H1 (cell line): Measurements from ENCODE around the gene ULK2. TPM values are rescaled to one million over a fixed set of nuclear protein-coding genes. Genes with fewer than 3 reads are reported as not detected.

Source experiments
- CTCF ChIA-PET: fragments of 300-600 bp; sonication (Branson Sonifier 250); formaldehyde crosslinking; loops from one replicate; lab custom pipeline; 2021; ENCODE audit not compliant: partially characterized antibody; lab: Charles Lee
- POLR2A ChIA-PET: fragments of 300-600 bp; sonication (Branson Sonifier 250); formaldehyde crosslinking; loops from one replicate; lab custom pipeline; 2021; ENCODE audit warnings: inconsistent platforms; ENCODE audit not compliant: partially characterized antibody; lab: Charles Lee
- DNase-seq, 2 experiments: peaks; one replicate each; pipeline versions ENCODE4 v3.0.0 to v3.0.0-alpha.2; 2010 to 2022; ENCODE audit warnings: low spot score in 2 of 2, low read depth in 1 of 2, mixed read lengths in 1 of 2
- FAIRE-seq: peaks from 2 replicates; lab custom pipeline; 2011; peaks lifted over from hg19 to GRCh38; lab: Jason Lieb, UNC
- H2AFZ ChIP-seq: 2 replicates; pipeline ENCODE4 v1.8.1; 2012; ENCODE audit warnings: low read length, inconsistent platforms
- H2AK5ac ChIP-seq: 2 replicates; pipeline ENCODE4 v1.6.1; 2013; ENCODE audit warnings: low read depth, low read length
- H2BK120ac ChIP-seq: replicated peaks from 2 replicates; pipeline ENCODE3; 2013; ENCODE audit warnings: low read depth, low read length, inconsistent platforms
- H2BK12ac ChIP-seq: 2 replicates; pipeline ENCODE4 v1.6.1; 2013; ENCODE audit warnings: low read depth, low read length
- H2BK15ac ChIP-seq: 2 replicates; pipeline ENCODE4 v1.6.1; 2013; ENCODE audit warnings: low read length
- H2BK20ac ChIP-seq: 2 replicates; pipeline ENCODE4 v1.6.1; 2013; ENCODE audit warnings: low read length
- H2BK5ac ChIP-seq: 2 replicates; pipeline ENCODE4 v1.6.1; 2013; ENCODE audit warnings: low read depth, low read length
- H3K14ac ChIP-seq: 2 replicates; pipeline ENCODE4 v1.6.1; 2013; ENCODE audit warnings: inconsistent platforms; ENCODE audit not compliant: insufficient read length
- H3K18ac ChIP-seq: 2 replicates; pipeline ENCODE4 v1.6.1; 2013; ENCODE audit warnings: low read length; ENCODE audit errors: extremely low read depth
- H3K23ac ChIP-seq: 2 replicates; pipeline ENCODE4 v1.6.1; 2013; ENCODE audit warnings: inconsistent platforms; ENCODE audit not compliant: insufficient read length
- H3K23me2 ChIP-seq: 2 replicates; pipeline ENCODE4 v1.6.1; 2013; ENCODE audit warnings: low read depth, low read length
- H3K27ac ChIP-seq: 2 replicates; pipeline ENCODE4 v1.6.1; 2011; ENCODE audit warnings: low read depth, low read length, inconsistent platforms
- H3K27me3 ChIP-seq, 4 experiments: replicated peaks in 1 of 4; 1 replicate in 1 of 4; 2 replicates in 3 of 4; pipeline versions ENCODE4 v1.6.1 to v1.8.1; 2011 to 2013; ENCODE audit warnings: low read length in 3 of 4, mild to moderate bottlenecking in 3 of 4, inconsistent platforms in 2 of 4, mixed read lengths in 2 of 4, moderate library complexity in 1 of 4; ENCODE audit not compliant: control insufficient read depth in 3 of 4, insufficient read depth in 3 of 4; ENCODE audit errors: extremely low read depth in 1 of 4
- H3K36me3 ChIP-seq, 4 experiments: 2 replicates each; pipeline versions ENCODE4 v1.6.1 to v1.8.1; 2011 to 2013; ENCODE audit warnings: mild to moderate bottlenecking in 4 of 4, low read length in 3 of 4, moderate library complexity in 2 of 4, control low read depth in 1 of 4, inconsistent platforms in 1 of 4; ENCODE audit not compliant: insufficient read depth in 4 of 4, control insufficient read depth in 2 of 4
- H3K4ac ChIP-seq: replicated peaks from 2 replicates; pipeline ENCODE3; 2013; ENCODE audit warnings: low read length, low read depth, mixed read lengths, inconsistent platforms; ENCODE audit not compliant: insufficient read length
- H3K4me1 ChIP-seq, 4 experiments: replicated peaks in 1 of 4; 1 replicate in 1 of 4; 2 replicates in 3 of 4; pipeline versions ENCODE4 v1.6.1 to v1.8.1; 2011 to 2013; ENCODE audit warnings: low read length in 3 of 4, inconsistent platforms in 2 of 4, mixed read lengths in 1 of 4; ENCODE audit not compliant: insufficient read depth in 4 of 4, control insufficient read depth in 3 of 4
- H3K4me2 ChIP-seq, 2 experiments: 2 replicates each; pipeline versions ENCODE4 v1.6.1 to v1.8.1; 2011 to 2013; ENCODE audit warnings: low read depth in 2 of 2, low read length in 2 of 2, control low read depth in 1 of 2, inconsistent platforms in 1 of 2, mild to moderate bottlenecking in 1 of 2; ENCODE audit not compliant: insufficient read depth in 1 of 2
- H3K4me3 ChIP-seq, 4 experiments: fragments of 200-600, 300-600 bp in 1 of 4; sonication (generic), shearing (Covaris generic), sonication (Bioruptor Twin) in 1 of 4; 2 replicates each; pipeline versions ENCODE4 v1.5.1 to v1.8.1; 2011 to 2016; ENCODE audit warnings: low read length in 4 of 4, low read depth in 3 of 4, control low read depth in 2 of 4, inconsistent platforms in 2 of 4, mild to moderate bottlenecking in 2 of 4, mixed read lengths in 1 of 4, moderate library complexity in 1 of 4; ENCODE audit not compliant: insufficient read depth in 2 of 4; ENCODE audit errors: extremely low read depth in 1 of 4
- H3K56ac ChIP-seq: replicated peaks from 2 replicates; pipeline ENCODE3; 2013; ENCODE audit warnings: low read depth, mild to moderate bottlenecking, mixed read lengths, low read length, inconsistent platforms; ENCODE audit not compliant: insufficient read length
- H3K79me1 ChIP-seq: 2 replicates; pipeline ENCODE4 v1.6.1; 2013; ENCODE audit warnings: low read depth, low read length, control low read depth
- H3K79me2 ChIP-seq, 2 experiments: 2 replicates each; pipeline versions ENCODE4 v1.6.1 to v1.8.1; 2012 to 2013; ENCODE audit warnings: low read length in 2 of 2, mild to moderate bottlenecking in 2 of 2, inconsistent platforms in 1 of 2; ENCODE audit not compliant: insufficient read depth in 2 of 2, control insufficient read depth in 1 of 2
- H3K9ac ChIP-seq, 4 experiments: replicated peaks in 1 of 4; 1 replicate in 1 of 4; 2 replicates in 3 of 4; pipeline versions ENCODE4 v1.6.1 to v1.8.1; 2011 to 2013; ENCODE audit warnings: low read depth in 3 of 4, low read length in 3 of 4, control low read depth in 2 of 4, mild to moderate bottlenecking in 2 of 4, moderate library complexity in 2 of 4, inconsistent platforms in 1 of 4; ENCODE audit errors: extremely low read depth in 1 of 4
- H3K9me3 ChIP-seq, 2 experiments: 2 replicates each; pipeline versions ENCODE4 v1.6.1 to v1.8.1; 2012 to 2013; ENCODE audit warnings: mild to moderate bottlenecking in 2 of 2, moderate library complexity in 2 of 2, control low read depth in 1 of 2, inconsistent platforms in 1 of 2, low read depth in 1 of 2, low read length in 1 of 2, mixed read lengths in 1 of 2; ENCODE audit not compliant: insufficient read depth in 2 of 2
- H4K20me1 ChIP-seq, 2 experiments: replicated peaks in 1 of 2; 2 replicates each; pipeline versions ENCODE3 to v1.8.1; 2011 to 2013; ENCODE audit warnings: inconsistent platforms in 2 of 2, low read length in 2 of 2, mild to moderate bottlenecking in 1 of 2; ENCODE audit not compliant: insufficient read depth in 2 of 2, control insufficient read depth in 1 of 2
- H4K5ac ChIP-seq: 2 replicates; pipeline ENCODE4 v1.6.1; 2013; ENCODE audit warnings: low read length, low read depth, mixed read lengths, inconsistent platforms; ENCODE audit not compliant: insufficient read length
- H4K8ac ChIP-seq: 2 replicates; pipeline ENCODE4 v1.8.0; 2013; ENCODE audit warnings: mild to moderate bottlenecking, moderate library complexity, low read length, inconsistent platforms; ENCODE audit not compliant: insufficient read depth; ENCODE audit errors: extremely low read depth
- H4K91ac ChIP-seq: replicated peaks from 2 replicates; pipeline ENCODE3; 2013; ENCODE audit warnings: low read length, mixed read lengths, inconsistent platforms; ENCODE audit not compliant: insufficient read length
- ASH2L ChIP-seq: fragments of 200-600, 300-600 bp; sonication (generic); IDR thresholded peaks from one replicate; pipeline ENCODE4 v1.7.1; 2017; ENCODE audit warnings: low read length
- EZH2 ChIP-seq: fragments of 200-600 bp; sonication (generic); IDR thresholded peaks from 2 replicates; pipeline ENCODE4 v1.7.1; 2012; ENCODE audit warnings: low read depth, mild to moderate bottlenecking, moderate library complexity, low read length, inconsistent platforms; ENCODE audit not compliant: severe bottlenecking
- FOSL1 ChIP-seq: IDR thresholded peaks from 2 replicates; pipeline ENCODE4 v1.6.1; 2011; ENCODE audit warnings: mild to moderate bottlenecking, low read depth, low read length, moderate library complexity; ENCODE audit not compliant: insufficient read depth
- SIRT6 ChIP-seq: IDR thresholded peaks from one replicate; pipeline ENCODE4 v1.7.1; 2012; ENCODE audit warnings: low read length, inconsistent platforms
- TCF12 ChIP-seq: IDR thresholded peaks from 2 replicates; pipeline ENCODE4 v1.6.1; 2011; ENCODE audit warnings: low read depth, mild to moderate bottlenecking, low read length
- WGBS, 2 experiments: shearing (Covaris generic) in 1 of 2; methylation state at CpG; one replicate each; pipeline versions ENCODE4 v1.1.6 to v1.1.7; 2013 to 2015; ENCODE audit warnings: low lambda C conversion rate in 2 of 2, mixed read lengths in 2 of 2, inconsistent platforms in 1 of 2, low coverage in 1 of 2, missing lambda C conversion rate in 1 of 2; ENCODE audit not compliant: insufficient replicate concordance in 2 of 2, insufficient coverage in 1 of 2, insufficient read length in 1 of 2; ENCODE audit errors: extremely low coverage in 1 of 2, missing lambda C conversion rate in 1 of 2; 5-methylcytosine and 5-hydroxymethylcytosine counted together
- polyA plus RNA-seq, 7 experiments: library from polyadenylated mRNA; depleted of rRNA in 3 of 7; stranded (reverse) in 5 of 7; unstranded in 2 of 7; fragments of >200 nt in 5 of 7; fragments of 200-250 nt in 2 of 7; gene quantifications; 1 replicate in 5 of 7; 2 replicates in 1 of 7; 4 replicates in 1 of 7; pipeline versions ENCODE4 v1.2.1 to v1.2.3, GENCODE V29; 2011 to 2013; ENCODE audit warnings: missing spikeins in 2 of 7, mixed read lengths in 2 of 7
- total RNA-seq: library from RNA; stranded (reverse); fragmentation: NEBNext Ultra II Directional; extraction: Animal tissue kit (Norgen Biotek cat#: 25700); gene quantifications from 2 replicates; pipeline ENCODE4 v1.2.1, GENCODE V29; 2021
- TF ChIP-seq, protein P1 (sequence below): IDR thresholded peaks from 2 replicates; pipeline ENCODE4 v1.6.1; 2011; ENCODE audit warnings: low read length, improper control_type of control experiment
- TF ChIP-seq, protein P2 (sequence below): IDR thresholded peaks from 2 replicates; pipeline ENCODE4 v1.6.1; 2012; ENCODE audit warnings: inconsistent platforms

The ULK2 gene
- total and polyA plus RNA-seq, 2 of the 8 experiments (the other 6 are each of a cell fraction or from before 2014, with no cell fraction given), result 5.3 to 9.8 TPM

GRCh38 chr17:19787733-19788357 lies 79.9 kb downstream of the ULK2 start:
- CTCF ChIA-PET, result interaction anchor here (1.6 kb wide), 1 partner anchor 25 kb away, joined by 5 read pairs; no protein-coding TSS in a partner anchor
- POLR2A ChIA-PET, result no interaction called here

More at GRCh38 chr17:19787733-19788357, 79.9 kb downstream of the ULK2 start:
- Histone ChIP-seq H2AK5ac (no peak overlapping the region), H3K36me3 (no peaks in the 10 kb centered on the region), H3K27ac (no peak overlapping the region), H2AFZ (no peak overlapping the region), H2BK5ac (no peak overlapping the region), H3K56ac (no peak overlapping the region), H4K5ac (no peak overlapping the region), H3K18ac (no peak overlapping the region), H3K23ac (no peak overlapping the region), H3K4me2 (no peak overlapping the region), H3K9ac (no peak overlapping the region), H3K27me3 (no peaks in the 10 kb centered on the region), H2BK120ac (no peak overlapping the region), H2BK15ac (no peak overlapping the region), H3K79me1 (no peaks in the 10 kb centered on the region), H4K20me1 (no peaks in the 10 kb centered on the region), H4K8ac (no peak overlapping the region), H2BK20ac (no peak overlapping the region), H2BK12ac (no peak overlapping the region), H4K91ac (no peak overlapping the region), H3K14ac (no peak overlapping the region), H3K9me3 (no peaks in the 10 kb centered on the region), H3K23me2 (no peaks in the 10 kb centered on the region), H3K79me2 (no peaks in the 10 kb centered on the region), H3K4me3 (no peak overlapping the region), H3K4ac (no peak overlapping the region), H3K4me1 (no peaks in the 10 kb centered on the region)
- FAIRE-seq (no peak), DNase-seq (no peak)
- 89% methylated on average over 7 of the region's 7 CpGs; no CpG with 5 or more reads in 1 of the 2 experiments for WGBS, 2 experiments
- no peak for TF ChIP-seq FOSL1
- no peak for TF ChIP-seq TCF12
- TF ChIP-seq, protein P1, sequence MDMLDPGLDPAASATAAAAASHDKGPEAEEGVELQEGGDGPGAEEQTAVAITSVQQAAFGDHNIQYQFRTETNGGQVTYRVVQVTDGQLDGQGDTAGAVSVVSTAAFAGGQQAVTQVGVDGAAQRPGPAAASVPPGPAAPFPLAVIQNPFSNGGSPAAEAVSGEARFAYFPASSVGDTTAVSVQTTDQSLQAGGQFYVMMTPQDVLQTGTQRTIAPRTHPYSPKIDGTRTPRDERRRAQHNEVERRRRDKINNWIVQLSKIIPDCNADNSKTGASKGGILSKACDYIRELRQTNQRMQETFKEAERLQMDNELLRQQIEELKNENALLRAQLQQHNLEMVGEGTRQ, result no peak
- no peak for TF ChIP-seq ASH2L
- TF ChIP-seq, protein P2, sequence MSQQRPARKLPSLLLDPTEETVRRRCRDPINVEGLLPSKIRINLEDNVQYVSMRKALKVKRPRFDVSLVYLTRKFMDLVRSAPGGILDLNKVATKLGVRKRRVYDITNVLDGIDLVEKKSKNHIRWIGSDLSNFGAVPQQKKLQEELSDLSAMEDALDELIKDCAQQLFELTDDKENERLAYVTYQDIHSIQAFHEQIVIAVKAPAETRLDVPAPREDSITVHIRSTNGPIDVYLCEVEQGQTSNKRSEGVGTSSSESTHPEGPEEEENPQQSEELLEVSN, result no peak
- TF ChIP-seq EZH2, result no peak
- no peak for TF ChIP-seq SIRT6
